ENCODE data around the gene KCNIP1.

DNA sequence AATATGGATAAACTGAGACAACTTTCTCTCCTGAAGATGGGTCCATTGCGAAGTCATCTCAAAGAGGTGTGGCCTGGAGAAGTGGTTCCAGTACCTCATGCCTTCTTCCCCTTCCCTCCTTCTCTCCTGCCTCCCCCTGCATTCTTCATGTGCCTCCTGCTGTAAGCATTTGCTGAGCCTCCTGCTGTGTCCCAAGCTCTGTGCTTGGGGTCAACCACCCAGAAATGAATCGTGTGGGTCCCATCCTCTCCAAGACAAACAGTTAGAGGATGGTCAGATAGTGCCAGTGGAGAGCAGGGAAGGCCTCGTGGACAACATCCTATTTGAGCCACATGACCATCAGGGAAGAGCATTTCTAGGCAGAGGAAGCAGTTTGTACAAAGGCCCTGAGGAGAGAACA is 53.5 kb downstream of the KCNIP1 start:
- TF ChIP-seq EZH2phosphoT487 (IDR thresholded peaks at IDR 0.05; ENCODE audit: borderline replicate concordance) = no peak
- TF ChIP-seq SIN3A (IDR thresholded peaks at IDR 0.05; ENCODE audit: low read depth) = no peak
- TF ChIP-seq POLR2A (IDR thresholded peaks at IDR 0.05; ENCODE audit: borderline replicate concordance, extremely low read depth, insufficient read depth, insufficient read length) = no peak
- TF ChIP-seq, protein P1, sequence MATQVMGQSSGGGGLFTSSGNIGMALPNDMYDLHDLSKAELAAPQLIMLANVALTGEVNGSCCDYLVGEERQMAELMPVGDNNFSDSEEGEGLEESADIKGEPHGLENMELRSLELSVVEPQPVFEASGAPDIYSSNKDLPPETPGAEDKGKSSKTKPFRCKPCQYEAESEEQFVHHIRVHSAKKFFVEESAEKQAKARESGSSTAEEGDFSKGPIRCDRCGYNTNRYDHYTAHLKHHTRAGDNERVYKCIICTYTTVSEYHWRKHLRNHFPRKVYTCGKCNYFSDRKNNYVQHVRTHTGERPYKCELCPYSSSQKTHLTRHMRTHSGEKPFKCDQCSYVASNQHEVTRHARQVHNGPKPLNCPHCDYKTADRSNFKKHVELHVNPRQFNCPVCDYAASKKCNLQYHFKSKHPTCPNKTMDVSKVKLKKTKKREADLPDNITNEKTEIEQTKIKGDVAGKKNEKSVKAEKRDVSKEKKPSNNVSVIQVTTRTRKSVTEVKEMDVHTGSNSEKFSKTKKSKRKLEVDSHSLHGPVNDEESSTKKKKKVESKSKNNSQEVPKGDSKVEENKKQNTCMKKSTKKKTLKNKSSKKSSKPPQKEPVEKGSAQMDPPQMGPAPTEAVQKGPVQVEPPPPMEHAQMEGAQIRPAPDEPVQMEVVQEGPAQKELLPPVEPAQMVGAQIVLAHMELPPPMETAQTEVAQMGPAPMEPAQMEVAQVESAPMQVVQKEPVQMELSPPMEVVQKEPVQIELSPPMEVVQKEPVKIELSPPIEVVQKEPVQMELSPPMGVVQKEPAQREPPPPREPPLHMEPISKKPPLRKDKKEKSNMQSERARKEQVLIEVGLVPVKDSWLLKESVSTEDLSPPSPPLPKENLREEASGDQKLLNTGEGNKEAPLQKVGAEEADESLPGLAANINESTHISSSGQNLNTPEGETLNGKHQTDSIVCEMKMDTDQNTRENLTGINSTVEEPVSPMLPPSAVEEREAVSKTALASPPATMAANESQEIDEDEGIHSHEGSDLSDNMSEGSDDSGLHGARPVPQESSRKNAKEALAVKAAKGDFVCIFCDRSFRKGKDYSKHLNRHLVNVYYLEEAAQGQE (IDR thresholded peaks at IDR 0.05; ENCODE audit: low read depth) = no peak
- TF ChIP-seq EGR1 (IDR thresholded peaks at IDR 0.05; ENCODE audit: low read depth) = no peak
- no peak for TF ChIP-seq CEBPB (IDR thresholded peaks at IDR 0.05; ENCODE audit: low read depth)
- TF ChIP-seq, protein P2, sequence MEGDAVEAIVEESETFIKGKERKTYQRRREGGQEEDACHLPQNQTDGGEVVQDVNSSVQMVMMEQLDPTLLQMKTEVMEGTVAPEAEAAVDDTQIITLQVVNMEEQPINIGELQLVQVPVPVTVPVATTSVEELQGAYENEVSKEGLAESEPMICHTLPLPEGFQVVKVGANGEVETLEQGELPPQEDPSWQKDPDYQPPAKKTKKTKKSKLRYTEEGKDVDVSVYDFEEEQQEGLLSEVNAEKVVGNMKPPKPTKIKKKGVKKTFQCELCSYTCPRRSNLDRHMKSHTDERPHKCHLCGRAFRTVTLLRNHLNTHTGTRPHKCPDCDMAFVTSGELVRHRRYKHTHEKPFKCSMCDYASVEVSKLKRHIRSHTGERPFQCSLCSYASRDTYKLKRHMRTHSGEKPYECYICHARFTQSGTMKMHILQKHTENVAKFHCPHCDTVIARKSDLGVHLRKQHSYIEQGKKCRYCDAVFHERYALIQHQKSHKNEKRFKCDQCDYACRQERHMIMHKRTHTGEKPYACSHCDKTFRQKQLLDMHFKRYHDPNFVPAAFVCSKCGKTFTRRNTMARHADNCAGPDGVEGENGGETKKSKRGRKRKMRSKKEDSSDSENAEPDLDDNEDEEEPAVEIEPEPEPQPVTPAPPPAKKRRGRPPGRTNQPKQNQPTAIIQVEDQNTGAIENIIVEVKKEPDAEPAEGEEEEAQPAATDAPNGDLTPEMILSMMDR (IDR thresholded peaks at IDR 0.05 in 2 of 3, conservative IDR thresholded peaks at IDR 0.05 in 1 of 3; ENCODE audit: borderline replicate concordance in 1 of 3, insufficient read depth in 1 of 3, low read depth in 2 of 3, low read length in 2 of 3) = no peak
- no peak for TF ChIP-seq EZH2 (IDR thresholded peaks at IDR 0.05)
- no peak for TF ChIP-seq POLR2AphosphoS5 (IDR thresholded peaks at IDR 0.05; ENCODE audit: low read depth, low read length)
- no peak for TF ChIP-seq SRF (IDR thresholded peaks at IDR 0.05; ENCODE audit: low read depth)
